ENCODE results near the gene CLEC2L.

CLEC2L gene

DNA sequence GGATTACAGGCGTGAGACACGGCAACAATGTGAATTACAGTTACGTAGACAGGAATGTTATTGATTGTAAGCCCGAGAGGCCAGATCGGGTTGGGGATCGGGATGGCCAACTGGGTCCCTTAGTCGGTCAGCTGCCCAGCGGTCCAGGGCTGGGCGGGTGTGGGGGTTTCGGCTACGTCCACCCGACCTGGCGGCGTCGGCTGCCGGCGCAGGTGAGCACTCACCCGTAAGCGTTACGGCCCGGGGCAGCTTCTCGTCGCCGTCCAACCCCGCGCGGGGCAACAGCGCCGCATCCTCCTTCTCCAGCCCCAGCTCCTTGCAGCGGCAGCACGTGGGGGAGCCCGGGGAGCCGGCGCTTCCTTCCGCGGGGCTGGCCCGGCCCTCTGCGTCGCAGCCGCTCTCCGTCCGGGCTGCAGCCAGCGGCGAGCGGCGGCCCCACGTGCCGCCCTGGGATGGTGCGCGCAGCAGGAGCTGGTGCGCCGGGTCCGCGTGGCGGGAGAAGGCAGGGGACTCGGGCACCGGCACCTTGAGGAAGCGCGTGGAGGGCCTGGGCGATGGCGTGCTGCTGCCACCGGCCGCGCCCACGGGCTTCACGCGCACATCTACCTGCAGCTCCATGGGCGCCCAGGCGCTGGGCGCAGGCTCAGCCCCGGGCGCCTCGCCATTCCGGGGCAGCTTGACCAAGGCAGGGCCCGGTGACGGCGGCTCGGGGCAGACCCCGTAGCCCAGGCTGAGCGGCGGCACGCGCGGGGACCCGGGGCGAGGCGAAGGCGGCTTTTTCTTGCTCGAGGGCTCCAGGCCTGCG lies 40.6 kb upstream of the CLEC2L start:
- Histone ChIP-seq H3K9me3 (ENCODE audit: control extremely low read depth in 1 of 5, control insufficient read depth in 4 of 5, insufficient read depth in 2 of 5, low read depth in 1 of 5, low read length in 4 of 5) (no peaks in the 10 kb centered on the region), H3K36me3 (ENCODE audit: control insufficient read depth in 4 of 4, insufficient read depth in 4 of 4, low read length in 3 of 4) (no peaks in the 10 kb centered on the region), H3K27me3 (replicated peaks in 2 of 5; ENCODE audit: control insufficient read depth in 4 of 5, insufficient read depth in 5 of 5, low read length in 4 of 5) (peaks cover 2 to 43% (median 10%) of the 10 kb centered on the region in 5 experiments), H3K4me3 (ENCODE audit: control insufficient read depth in 1 of 7, extremely low read depth in 1 of 7, insufficient read depth in 4 of 7, low read depth in 2 of 7, low read length in 6 of 7) (peak overlapping the region in 6 of 7 experiments; percentile 27 to 75 (median 56)), H3K27ac (ENCODE audit: insufficient read depth in 1 of 2, low read depth in 1 of 2, low read length in 2 of 2, poor library complexity in 1 of 2, severe bottlenecking in 2 of 2) (no peak overlapping the region), H3K4me1 (ENCODE audit: control extremely low read depth in 1 of 4, control insufficient read depth in 4 of 4, insufficient read depth in 4 of 4, low read length in 3 of 4) (peaks cover 0 to 16% (median 15%) of the 10 kb centered on the region in 4 experiments)
- peak in 2 of 3 donors; percentile 31 to 43 for DNase-seq
- CTCF ChIA-PET, result interaction anchor here (0.8 to 1.6 kb wide), 5 partner anchors 8 to 111 kb away, joined by 3 to 4 read pairs (median 3); no protein-coding TSS in a partner anchor
- POLR2A ChIA-PET, result no interaction called here
- WGBS (ENCODE audit: insufficient coverage), result 7% methylated on average over 87 of the region's 90 CpGs

DNA sequence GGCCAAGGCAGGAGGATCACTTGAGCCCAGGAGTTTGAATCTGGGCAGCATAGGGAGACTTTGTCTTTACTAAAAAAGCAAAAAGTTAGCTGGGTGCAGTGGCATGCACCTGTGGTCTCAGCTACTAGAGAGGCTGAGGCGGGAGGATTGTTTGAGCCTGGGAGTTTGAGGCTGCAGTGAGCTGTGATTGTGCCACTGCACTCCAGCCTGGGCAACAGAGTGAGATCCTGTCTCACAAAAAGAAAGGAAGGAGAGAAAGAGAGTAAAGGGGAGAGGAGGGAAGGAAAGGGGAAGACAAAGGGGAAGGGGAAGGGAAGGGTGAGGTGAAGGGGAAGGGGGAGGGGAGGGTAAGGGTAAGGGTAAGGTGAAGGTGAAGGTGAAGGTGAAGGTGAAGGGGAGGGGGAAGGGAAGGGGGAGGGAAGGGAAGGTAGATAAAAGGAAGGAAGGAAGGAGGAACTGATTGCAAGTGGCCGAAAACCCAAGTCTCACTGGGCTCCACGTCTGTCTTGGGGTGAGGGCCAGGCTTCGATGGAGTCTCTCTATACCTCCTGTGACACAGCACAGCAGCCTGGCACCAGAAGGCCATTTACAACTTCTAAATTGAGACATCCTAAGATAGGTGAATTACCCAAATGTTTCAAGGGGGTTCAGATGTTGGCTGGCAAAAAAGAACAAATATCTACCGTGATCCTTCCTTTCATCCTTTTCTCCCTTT lies 36.0 kb upstream of the CLEC2L start:
- Histone ChIP-seq H3K36me3 (ENCODE audit: control insufficient read depth in 4 of 4, insufficient read depth in 4 of 4, low read length in 3 of 4) (no peaks in the 10 kb centered on the region), H3K27me3 (replicated peaks in 2 of 5; ENCODE audit: control insufficient read depth in 4 of 5, insufficient read depth in 5 of 5, low read length in 4 of 5) (peaks cover 2 to 37% (median 14%) of the 10 kb centered on the region in 5 experiments), H3K4me3 (ENCODE audit: control insufficient read depth in 1 of 7, extremely low read depth in 1 of 7, insufficient read depth in 4 of 7, low read depth in 2 of 7, low read length in 6 of 7) (no peak overlapping the region), H3K27ac (ENCODE audit: insufficient read depth in 1 of 2, low read depth in 1 of 2, low read length in 2 of 2, poor library complexity in 1 of 2, severe bottlenecking in 2 of 2) (no peak overlapping the region), H3K4me1 (ENCODE audit: control extremely low read depth in 1 of 4, control insufficient read depth in 4 of 4, insufficient read depth in 4 of 4, low read length in 3 of 4) (peaks cover 0 to 15% (median 15%) of the 10 kb centered on the region in 4 experiments), H3K9me3 (ENCODE audit: control extremely low read depth in 1 of 5, control insufficient read depth in 4 of 5, insufficient read depth in 2 of 5, low read depth in 1 of 5, low read length in 4 of 5) (peaks cover 0 to 8% (median 4%) of the 10 kb centered on the region in 5 experiments)
- POLR2A ChIA-PET, result interaction anchor here (0.7 kb wide), 1 partner anchor 536 kb away, joined by 6 read pairs; no protein-coding TSS in a partner anchor
- DNase-seq, result no peak
- WGBS (ENCODE audit: insufficient coverage), result 83% methylated on average over 2 of the region's 5 CpGs
- CTCF ChIA-PET, result no interaction called here

DNA sequence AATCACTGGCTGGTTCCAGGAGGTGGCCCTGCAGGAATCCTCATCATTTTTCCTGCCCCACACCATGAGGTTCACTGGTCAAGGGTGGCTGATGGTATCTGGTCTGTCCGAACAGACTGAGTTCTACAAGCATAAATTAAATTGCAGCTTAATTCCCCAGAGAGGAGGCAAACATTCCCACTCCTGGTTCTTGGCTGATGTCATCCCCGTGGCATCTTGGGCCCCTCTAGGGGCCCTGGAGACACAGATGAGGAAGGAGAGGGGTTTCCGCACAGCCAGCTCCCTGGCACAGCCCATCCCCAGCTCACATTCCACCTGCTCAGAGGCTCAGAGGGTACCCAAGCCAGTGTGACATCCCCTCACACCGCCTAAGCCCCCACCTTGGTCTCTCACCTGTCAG lies 34.7 kb upstream of the CLEC2L start:
- CTCF ChIA-PET, result interaction anchor here (0.6 to 2.5 kb wide), 4 partner anchors 14 to 67 kb away, joined by 3 to 9 read pairs (median 3); no protein-coding TSS in a partner anchor
- peaks cover 0 to 3% (median 3%) of the 10 kb centered on the region in 4 experiments for H3K4me1 ChIP-seq (ENCODE audit: control extremely low read depth in 1 of 4, control insufficient read depth in 4 of 4, insufficient read depth in 4 of 4, low read length in 3 of 4)
- no peak for DNase-seq
- 94% methylated on average over 3 of the region's 4 CpGs for WGBS (ENCODE audit: insufficient coverage)
- no peaks in the 10 kb centered on the region for H3K36me3 ChIP-seq (ENCODE audit: control insufficient read depth in 4 of 4, insufficient read depth in 4 of 4, low read length in 3 of 4)
- H3K9me3 ChIP-seq (ENCODE audit: control extremely low read depth in 1 of 5, control insufficient read depth in 4 of 5, insufficient read depth in 2 of 5, low read depth in 1 of 5, low read length in 4 of 5), result peaks cover 0 to 13% (median 9%) of the 10 kb centered on the region in 5 experiments
- POLR2A ChIA-PET, result no interaction called here
- peaks cover 2 to 24% (median 7%) of the 10 kb centered on the region in 5 experiments for H3K27me3 ChIP-seq (replicated peaks in 2 of 5; ENCODE audit: control insufficient read depth in 4 of 5, insufficient read depth in 5 of 5, low read length in 4 of 5)
- H3K27ac ChIP-seq (ENCODE audit: insufficient read depth in 1 of 2, low read depth in 1 of 2, low read length in 2 of 2, poor library complexity in 1 of 2, severe bottlenecking in 2 of 2), result no peak overlapping the region
- no peak overlapping the region for H3K4me3 ChIP-seq (ENCODE audit: control insufficient read depth in 1 of 7, extremely low read depth in 1 of 7, insufficient read depth in 4 of 7, low read depth in 2 of 7, low read length in 6 of 7)

- no peaks in the 10 kb centered on the region for H3K36me3 ChIP-seq (ENCODE audit: control insufficient read depth in 4 of 4, insufficient read depth in 4 of 4, low read length in 3 of 4)
- H3K4me3 ChIP-seq (ENCODE audit: control insufficient read depth in 1 of 7, extremely low read depth in 1 of 7, insufficient read depth in 4 of 7, low read depth in 2 of 7, low read length in 6 of 7), result no peak overlapping the region
- WGBS (ENCODE audit: insufficient coverage), result 100% methylated on average over 1 of the region's 5 CpGs
- POLR2A ChIA-PET, result no interaction called here
- CTCF ChIA-PET, result interaction anchor here (0.7 to 2.5 kb wide), 4 partner anchors 10 to 36 kb away, joined by 3 to 9 read pairs (median 4); no protein-coding TSS in a partner anchor
- H3K27ac ChIP-seq (ENCODE audit: insufficient read depth in 1 of 2, low read depth in 1 of 2, low read length in 2 of 2, poor library complexity in 1 of 2, severe bottlenecking in 2 of 2), result no peak overlapping the region
- DNase-seq, result no peak
- H3K9me3 ChIP-seq (ENCODE audit: control extremely low read depth in 1 of 5, control insufficient read depth in 4 of 5, insufficient read depth in 2 of 5, low read depth in 1 of 5, low read length in 4 of 5), result peaks cover 0 to 13% (median 9%) of the 10 kb centered on the region in 5 experiments
- peaks cover 0 to 13% (median 7%) of the 10 kb centered on the region in 5 experiments for H3K27me3 ChIP-seq (replicated peaks in 2 of 5; ENCODE audit: control insufficient read depth in 4 of 5, insufficient read depth in 5 of 5, low read length in 4 of 5)
- H3K4me1 ChIP-seq (ENCODE audit: control extremely low read depth in 1 of 4, control insufficient read depth in 4 of 4, insufficient read depth in 4 of 4, low read length in 3 of 4), result no peaks in the 10 kb centered on the region
These were observed 33.4 kb upstream of the CLEC2L start for GRCh38 chr7:139490130-139490529.

DNA sequence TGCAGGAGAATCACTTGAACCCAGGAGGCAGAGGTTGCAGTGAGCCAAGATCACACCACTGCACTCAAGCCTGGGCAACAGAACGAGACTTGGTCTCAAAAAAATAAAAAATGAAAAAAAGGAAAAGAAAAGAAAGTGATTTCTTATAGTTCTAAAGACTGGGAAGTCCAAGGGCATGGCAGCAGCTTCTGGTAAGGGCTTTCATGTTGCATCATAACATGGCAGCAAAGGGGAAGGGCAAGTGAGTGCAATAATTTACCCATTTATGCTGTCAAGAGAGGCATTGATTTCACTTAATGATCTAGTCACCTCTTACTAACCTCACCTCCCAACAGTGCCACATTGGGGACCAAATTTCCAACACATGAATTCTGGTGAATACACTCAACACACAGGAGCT lies 31.2 kb upstream of the CLEC2L start:
- no peak for DNase-seq
- CTCF ChIA-PET, result interaction anchor here (1.0 kb wide), 1 partner anchor 15 kb away, joined by 3 read pairs; no protein-coding TSS in a partner anchor
- peaks cover 0 to 13% (median 9%) of the 10 kb centered on the region in 5 experiments for H3K9me3 ChIP-seq (ENCODE audit: control extremely low read depth in 1 of 5, control insufficient read depth in 4 of 5, insufficient read depth in 2 of 5, low read depth in 1 of 5, low read length in 4 of 5)
- peaks cover 0 to 6% (median 0%) of the 10 kb centered on the region in 5 experiments for H3K27me3 ChIP-seq (replicated peaks in 2 of 5; ENCODE audit: control insufficient read depth in 4 of 5, insufficient read depth in 5 of 5, low read length in 4 of 5)
- peaks cover 0 to 4% (median 2%) of the 10 kb centered on the region in 4 experiments for H3K4me1 ChIP-seq (ENCODE audit: control extremely low read depth in 1 of 4, control insufficient read depth in 4 of 4, insufficient read depth in 4 of 4, low read length in 3 of 4)
- no peak overlapping the region for H3K27ac ChIP-seq (ENCODE audit: insufficient read depth in 1 of 2, low read depth in 1 of 2, low read length in 2 of 2, poor library complexity in 1 of 2, severe bottlenecking in 2 of 2)
- H3K36me3 ChIP-seq (ENCODE audit: control insufficient read depth in 4 of 4, insufficient read depth in 4 of 4, low read length in 3 of 4), result no peaks in the 10 kb centered on the region
- H3K4me3 ChIP-seq (ENCODE audit: control insufficient read depth in 1 of 7, extremely low read depth in 1 of 7, insufficient read depth in 4 of 7, low read depth in 2 of 7, low read length in 6 of 7), result no peak overlapping the region
- 100% methylated on average over 1 of the region's 1 CpG for WGBS (ENCODE audit: insufficient coverage)
- POLR2A ChIA-PET, result no interaction called here

DNA sequence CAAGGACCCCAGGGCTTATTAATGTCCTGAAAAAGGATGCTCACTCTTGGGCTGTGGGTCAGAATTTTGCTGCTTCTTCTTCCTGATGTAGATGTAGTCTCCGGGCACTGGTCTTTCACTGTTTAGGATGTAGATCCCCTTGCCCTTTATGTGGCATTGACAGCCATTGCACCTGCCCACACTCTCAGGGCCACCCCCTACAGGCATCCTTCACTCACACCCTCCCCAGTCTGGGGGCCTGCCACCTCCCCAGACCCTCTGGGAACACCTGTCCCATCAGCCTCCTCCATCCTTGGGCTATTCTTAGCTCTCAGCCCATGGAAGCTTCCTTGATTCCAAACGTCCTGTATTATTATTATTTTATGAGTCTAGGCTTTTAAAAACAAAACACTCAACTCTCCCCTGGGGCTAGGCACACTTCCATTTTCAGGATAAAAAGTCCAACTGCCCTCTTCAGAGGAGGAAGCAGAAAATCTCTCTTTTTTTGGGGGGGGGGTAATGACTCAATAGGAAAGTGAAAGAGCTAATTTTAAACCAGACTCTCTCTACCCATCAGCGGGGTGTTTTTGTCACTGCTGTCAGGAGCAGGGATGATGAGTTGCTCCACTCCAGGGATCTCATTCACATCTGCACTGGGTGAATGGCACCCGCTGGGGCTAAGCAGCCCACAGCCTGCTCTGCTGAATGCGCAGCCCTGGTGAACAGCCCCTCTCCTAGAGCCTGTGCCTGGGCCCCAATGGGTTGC lies 28.5 kb upstream of the CLEC2L start:
- WGBS (ENCODE audit: insufficient coverage), result 78% methylated on average over 4 of the region's 5 CpGs
- peaks cover 0 to 13% (median 9%) of the 10 kb centered on the region in 5 experiments for H3K9me3 ChIP-seq (ENCODE audit: control extremely low read depth in 1 of 5, control insufficient read depth in 4 of 5, insufficient read depth in 2 of 5, low read depth in 1 of 5, low read length in 4 of 5)
- CTCF ChIA-PET, result interaction anchor here (0.9 to 1.1 kb wide), 3 partner anchors 10 to 15 kb away, joined by 3 read pairs; no protein-coding TSS in a partner anchor
- H3K27ac ChIP-seq (ENCODE audit: insufficient read depth in 1 of 2, low read depth in 1 of 2, low read length in 2 of 2, poor library complexity in 1 of 2, severe bottlenecking in 2 of 2), result no peak overlapping the region
- no peaks in the 10 kb centered on the region for H3K36me3 ChIP-seq (ENCODE audit: control insufficient read depth in 4 of 4, insufficient read depth in 4 of 4, low read length in 3 of 4)
- H3K4me3 ChIP-seq (ENCODE audit: control insufficient read depth in 1 of 7, extremely low read depth in 1 of 7, insufficient read depth in 4 of 7, low read depth in 2 of 7, low read length in 6 of 7), result no peak overlapping the region
- peak in 2 of 3 donors; percentile 42 to 44 for DNase-seq
- H3K27me3 ChIP-seq (replicated peaks in 2 of 5; ENCODE audit: control insufficient read depth in 4 of 5, insufficient read depth in 5 of 5, low read length in 4 of 5), result peaks cover 0 to 8% (median 6%) of the 10 kb centered on the region in 5 experiments
- H3K4me1 ChIP-seq (ENCODE audit: control extremely low read depth in 1 of 4, control insufficient read depth in 4 of 4, insufficient read depth in 4 of 4, low read length in 3 of 4), result peaks cover 0 to 6% (median 2%) of the 10 kb centered on the region in 4 experiments
- POLR2A ChIA-PET, result no interaction called here

All from common myeloid progenitor, CD34-positive (primary cell).